ENCODE data around the gene ZBTB43. TPM values are rescaled to one million over a fixed set of nuclear protein-coding genes. Genes with fewer than 3 reads are reported as not detected.
"Not testable (repeated sequence)": the region's sequence is repeated elsewhere in the genome, so short reads cannot be mapped to it uniquely, and the experiment has no call there.

ZBTB43 gene
- total RNA-seq: 23.6 TPM

- DNase-seq: peak; percentile 99
These were observed at the start of gene ZBTB43 for GRCh38 chr9:126804696-126805553. TSS of gene ZBTB43 (plus strand) at chr9:126805040. CDS start at chr9:126832510, 27,470 bp downstream.

GRCh38 chr9:126755317-126755875 is 49.4 kb upstream of the ZBTB43 start:
- DNase-seq: no peak

- no peak for DNase-seq
These were observed 48.6 kb upstream of the ZBTB43 start for GRCh38 chr9:126756238-126756637.

- no peak for DNase-seq
These were observed 47.9 kb upstream of the ZBTB43 start for GRCh38 chr9:126756876-126757415.

- no peak for DNase-seq
These were observed 45.8 kb upstream of the ZBTB43 start for GRCh38 chr9:126758916-126759585.

- no peak for DNase-seq
These were observed 43.6 kb upstream of the ZBTB43 start for GRCh38 chr9:126761274-126761673.

GRCh38 chr9:126763130-126763764 is 41.6 kb upstream of the ZBTB43 start:
- no peak for DNase-seq

GRCh38 chr9:126773004-126773607 is 31.7 kb upstream of the ZBTB43 start:
- DNase-seq: no peak

- DNase-seq: no peak
These were observed 28.9 kb upstream of the ZBTB43 start for GRCh38 chr9:126775926-126776325.

- no peak for DNase-seq
These were observed 27.1 kb upstream of the ZBTB43 start for GRCh38 chr9:126777733-126778132.

- DNase-seq: no peak
These were observed 26.7 kb upstream of the ZBTB43 start for GRCh38 chr9:126778141-126778540.

GRCh38 chr9:126778696-126779095 is 26.1 kb upstream of the ZBTB43 start:
- DNase-seq: not testable (repeated sequence)

GRCh38 chr9:126781186-126782052 is 23.4 kb upstream of the ZBTB43 start:
- DNase-seq: peak; percentile 91

GRCh38 chr9:126782053-126782388 is 22.8 kb upstream of the ZBTB43 start:
- DNase-seq: no peak

GRCh38 chr9:126783949-126784348 is 20.9 kb upstream of the ZBTB43 start:
- DNase-seq: no peak

- no peak for DNase-seq
These were observed 20.4 kb upstream of the ZBTB43 start for GRCh38 chr9:126784401-126784800.

- not testable (repeated sequence) for DNase-seq
These were observed 20.0 kb upstream of the ZBTB43 start for GRCh38 chr9:126784841-126785240.

- DNase-seq: peak; percentile 12
These were observed 16.8 kb upstream of the ZBTB43 start for GRCh38 chr9:126788046-126788445.

GRCh38 chr9:126788634-126789349 is 16.0 kb upstream of the ZBTB43 start:
- DNase-seq: no peak

GRCh38 chr9:126790561-126790960 is 14.3 kb upstream of the ZBTB43 start:
- no peak for DNase-seq

Data from tongue (tissue), 2 donors.